Measurements from ENCODE around the gene PPM1L. TPM values are rescaled to one million over a fixed set of nuclear protein-coding genes. Genes with fewer than 3 reads are reported as not detected.

The PPM1L gene
- total RNA-seq, 1 donor: 0.86 TPM

DNA sequence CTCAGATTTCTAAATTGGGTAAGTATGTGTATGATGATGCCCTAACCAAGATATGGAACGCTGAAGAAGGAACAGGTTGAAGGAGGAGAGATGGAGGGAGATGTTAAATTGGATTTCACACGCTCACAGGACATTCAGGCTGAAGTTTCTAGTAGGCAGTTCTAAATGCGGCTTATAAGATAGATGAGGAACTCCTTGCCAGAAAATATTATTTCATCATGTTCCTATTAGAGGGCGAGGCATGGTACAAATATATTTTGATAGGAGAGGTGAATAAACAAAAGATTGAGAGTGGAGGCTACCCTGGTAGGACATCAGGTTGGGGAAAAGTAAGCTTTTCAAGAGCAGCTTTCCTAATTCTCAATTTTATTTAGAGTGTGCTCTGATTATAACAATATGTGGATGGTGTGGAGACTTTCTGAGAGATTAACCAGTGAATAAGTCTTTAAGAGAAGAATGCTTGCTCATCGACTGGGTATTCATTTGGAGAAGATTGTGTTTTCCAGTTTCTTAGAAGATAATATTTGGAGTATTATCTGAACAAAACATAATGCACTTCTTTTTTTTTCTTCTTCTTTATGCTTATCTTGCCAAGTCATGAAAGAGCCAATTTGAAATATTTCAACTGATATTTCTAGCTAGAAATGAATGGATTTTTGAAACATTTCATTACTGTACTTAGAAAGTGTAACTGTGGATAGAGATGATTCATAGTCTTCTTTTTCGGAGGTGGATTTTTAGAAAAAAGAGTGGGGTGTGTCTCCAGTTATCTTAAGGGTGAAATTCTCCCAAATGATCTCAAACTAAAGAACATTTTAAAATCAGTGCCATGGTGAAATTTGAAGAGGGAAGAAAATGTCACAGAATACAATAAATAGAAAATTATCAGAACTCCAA, 260.6 kb downstream of the PPM1L start:
- DNase-seq (ENCODE audit: low read depth): no peak
- no peak overlapping the region for H3K4me3 ChIP-seq (ENCODE audit: low read depth, low read length)
- TF ChIP-seq, protein P1, sequence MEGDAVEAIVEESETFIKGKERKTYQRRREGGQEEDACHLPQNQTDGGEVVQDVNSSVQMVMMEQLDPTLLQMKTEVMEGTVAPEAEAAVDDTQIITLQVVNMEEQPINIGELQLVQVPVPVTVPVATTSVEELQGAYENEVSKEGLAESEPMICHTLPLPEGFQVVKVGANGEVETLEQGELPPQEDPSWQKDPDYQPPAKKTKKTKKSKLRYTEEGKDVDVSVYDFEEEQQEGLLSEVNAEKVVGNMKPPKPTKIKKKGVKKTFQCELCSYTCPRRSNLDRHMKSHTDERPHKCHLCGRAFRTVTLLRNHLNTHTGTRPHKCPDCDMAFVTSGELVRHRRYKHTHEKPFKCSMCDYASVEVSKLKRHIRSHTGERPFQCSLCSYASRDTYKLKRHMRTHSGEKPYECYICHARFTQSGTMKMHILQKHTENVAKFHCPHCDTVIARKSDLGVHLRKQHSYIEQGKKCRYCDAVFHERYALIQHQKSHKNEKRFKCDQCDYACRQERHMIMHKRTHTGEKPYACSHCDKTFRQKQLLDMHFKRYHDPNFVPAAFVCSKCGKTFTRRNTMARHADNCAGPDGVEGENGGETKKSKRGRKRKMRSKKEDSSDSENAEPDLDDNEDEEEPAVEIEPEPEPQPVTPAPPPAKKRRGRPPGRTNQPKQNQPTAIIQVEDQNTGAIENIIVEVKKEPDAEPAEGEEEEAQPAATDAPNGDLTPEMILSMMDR (IDR thresholded peaks at IDR 0.05; ENCODE audit: insufficient read depth, low read depth, low read length): no peak

- no peak overlapping the region for H3K4me3 ChIP-seq (ENCODE audit: low read depth, low read length)
- TF ChIP-seq, protein P1 (IDR thresholded peaks at IDR 0.05; ENCODE audit: insufficient read depth, low read depth, low read length): no peak
- DNase-seq (ENCODE audit: low read depth): no peak
These were observed 261.9 kb downstream of the PPM1L start for GRCh38 chr3:161017971-161018370.

- no peak for DNase-seq (ENCODE audit: low read depth)
- TF ChIP-seq, protein P1 (IDR thresholded peaks at IDR 0.05; ENCODE audit: insufficient read depth, low read depth, low read length): no peak
- no peak overlapping the region for H3K4me3 ChIP-seq (ENCODE audit: low read depth, low read length)
These were observed 264.2 kb downstream of the PPM1L start for GRCh38 chr3:161020256-161020655.

DNA sequence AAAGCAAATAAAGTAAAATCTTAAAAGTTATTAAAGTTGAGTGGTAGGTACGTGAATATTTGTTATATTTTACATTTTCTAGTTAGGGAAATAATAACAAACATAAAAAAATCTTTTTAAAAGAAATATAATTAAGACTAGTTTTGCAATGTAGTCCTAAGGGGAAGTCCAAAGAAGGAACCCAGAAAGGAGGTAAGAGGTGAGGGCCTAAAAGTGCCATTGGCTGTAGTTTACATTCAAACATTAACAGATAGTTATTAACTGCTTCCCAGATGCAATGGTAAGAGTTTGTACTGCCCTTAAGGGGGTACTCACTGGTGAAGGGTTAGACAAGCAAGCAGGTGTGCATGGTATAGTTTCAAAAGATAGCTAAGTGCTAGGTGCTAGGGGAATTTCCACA, 269.9 kb downstream of the PPM1L start:
- no peak for DNase-seq (ENCODE audit: low read depth)
- TF ChIP-seq, protein P1 (IDR thresholded peaks at IDR 0.05; ENCODE audit: insufficient read depth, low read depth, low read length): no peak

GRCh38 chr3:161026612-161027510, 270.8 kb downstream of the PPM1L start:
- TF ChIP-seq, protein P1 (IDR thresholded peaks at IDR 0.05; ENCODE audit: insufficient read depth, low read depth, low read length): no peak
- DNase-seq (ENCODE audit: low read depth): no peak
- H3K4me3 ChIP-seq (ENCODE audit: low read depth, low read length): no peak overlapping the region

More for the DNA sequence above, 269.9 kb downstream of the PPM1L start:
- no peak overlapping the region for H3K4me3 ChIP-seq (ENCODE audit: low read depth, low read length)

GRCh38 chr3:161028555-161029153, 272.6 kb downstream of the PPM1L start:
- DNase-seq (ENCODE audit: low read depth): no peak
- no peak overlapping the region for H3K4me3 ChIP-seq (ENCODE audit: low read depth, low read length)
- TF ChIP-seq, protein P1 (IDR thresholded peaks at IDR 0.05; ENCODE audit: insufficient read depth, low read depth, low read length): no peak

All from fibroblast of villous mesenchyme (primary cell).